Thymus (tissue), 11 donors: ENCODE data around the gene SPSB1. TPM values are rescaled to one million over a fixed set of nuclear protein-coding genes. Genes with fewer than 3 reads are reported as not detected.
A peak's percentile ranks its signal among the peaks of the same experiment; 100 is the strongest.
"Not testable (repeated sequence)": the region's sequence is repeated elsewhere in the genome, so short reads cannot be mapped to it uniquely, and the experiment has no call there.

Experiments
- DNase-seq, 9 donors: peaks; one replicate each; pipeline ENCODE4 v3.0.0-alpha.2; 2013; ENCODE audit warnings: low spot score in 9 of 9, low read depth in 6 of 9, missing footprints in 1 of 9
- H3K27ac ChIP-seq, 2 donors: one replicate each; pipeline ENCODE4 v1.5.1; 2013; ENCODE audit warnings: control low read depth in 1 of 2, low read depth in 1 of 2, low read length in 1 of 2, mild to moderate bottlenecking in 1 of 2, moderate library complexity in 1 of 2
- H3K27me3 ChIP-seq, 2 donors: one replicate each; pipeline ENCODE4 v1.5.1; 2013; ENCODE audit warnings: low read length in 1 of 2; ENCODE audit not compliant: control insufficient read depth in 2 of 2, insufficient read depth in 1 of 2
- H3K36me3 ChIP-seq, 2 donors: one replicate each; pipeline ENCODE4 v1.5.1; 2013; ENCODE audit warnings: low read length in 1 of 2, mild to moderate bottlenecking in 1 of 2, moderate library complexity in 1 of 2; ENCODE audit not compliant: control insufficient read depth in 2 of 2, insufficient read depth in 2 of 2
- H3K4me1 ChIP-seq, 2 donors: one replicate each; pipeline ENCODE4 v1.5.1; 2013; ENCODE audit warnings: low read length in 2 of 2; ENCODE audit not compliant: control insufficient read depth in 2 of 2, insufficient read depth in 2 of 2
- H3K4me3 ChIP-seq, 2 donors: one replicate each; pipeline ENCODE4 v1.5.1; 2013; ENCODE audit warnings: low read length in 2 of 2, control low read depth in 1 of 2, mild to moderate bottlenecking in 1 of 2
- H3K9me3 ChIP-seq, 2 donors: one replicate each; pipeline ENCODE4 v1.5.1; 2013; ENCODE audit warnings: low read length in 1 of 2, mild to moderate bottlenecking in 1 of 2; ENCODE audit not compliant: control insufficient read depth in 2 of 2, insufficient read depth in 1 of 2
- WGBS: extraction: QIAGEN DNeasy Blood & Tissue Kit; methylation state at CpG from one replicate; pipeline ENCODE4 v1.1.7; 2013; 5-methylcytosine and 5-hydroxymethylcytosine counted together
- polyA plus RNA-seq: library from polyadenylated mRNA; stranded (reverse); fragments of 200-250 nt; gene quantifications from one replicate; pipeline ENCODE4 v1.2.3, GENCODE V29; 2013
- total RNA-seq: library from RNA; stranded (reverse); fragments of 120-200 nt; gene quantifications from one replicate; pipeline ENCODE4 v1.2.4, GENCODE V29; 2013
- donor health status: healthy.

SPSB1 gene
- total and polyA plus RNA-seq, 2 donors, result 12.8 to 12.9 TPM

DNA sequence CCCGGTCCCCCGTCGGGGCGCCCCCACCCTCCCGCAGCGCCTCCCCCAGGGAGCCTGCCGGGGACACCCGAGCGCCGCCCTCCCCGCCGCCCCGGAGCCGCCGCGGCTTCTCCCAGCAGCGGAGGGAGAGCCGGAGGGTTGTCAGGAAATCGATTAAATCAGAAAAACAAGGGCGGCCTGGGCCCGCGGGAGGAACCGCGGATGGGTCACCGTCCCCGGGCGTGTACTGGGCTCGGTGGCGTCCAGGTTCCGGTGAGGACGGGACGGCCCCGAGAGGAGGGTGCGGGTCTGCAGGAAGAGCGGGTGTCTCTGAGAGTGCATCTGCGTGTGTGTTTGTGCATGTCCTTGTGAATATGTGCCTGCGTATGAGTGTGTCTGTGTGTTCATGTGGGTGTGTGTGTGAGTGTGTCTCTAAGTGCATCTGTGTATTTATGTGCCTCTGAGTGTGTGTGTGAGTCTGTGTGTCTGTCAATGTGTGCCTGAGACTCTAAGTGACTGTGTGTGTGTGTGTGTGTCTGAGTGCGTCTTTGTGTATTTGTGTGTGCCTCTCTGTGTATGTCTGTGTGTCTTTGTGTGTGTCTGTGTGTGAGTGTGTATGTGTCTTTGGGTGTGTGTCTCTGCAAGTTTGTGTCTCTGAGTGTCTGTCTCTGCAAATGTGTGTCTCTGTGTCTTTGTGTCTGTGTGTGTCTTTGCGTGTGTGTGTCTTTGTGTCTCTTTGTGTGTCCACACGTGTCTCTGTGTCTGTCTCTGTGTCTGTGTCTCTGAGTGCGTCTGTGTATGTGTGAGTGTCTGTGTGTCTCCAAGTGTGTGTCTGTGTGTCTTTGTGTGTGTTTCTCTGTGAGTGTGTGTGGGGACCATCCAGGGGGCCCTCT is 1.1 kb downstream of the SPSB1 start:
- peak in 1 of 9 donors; percentile 64 for DNase-seq
- H3K4me1 ChIP-seq, result peaks cover 22 to 36% of the 10 kb centered on the region in 2 donors

GRCh38 chr1:9294405-9294773 is 1.7 kb downstream of the SPSB1 start:
- no peaks in the 10 kb centered on the region for H3K36me3 ChIP-seq
- peaks cover 0 to 4% of the 10 kb centered on the region in 2 donors for H3K9me3 ChIP-seq
- H3K27ac ChIP-seq, result no peak overlapping the region
- peak overlapping the region in 1 of 2 donors; percentile 63 for H3K4me3 ChIP-seq
- peak in 1 of 9 donors; percentile 51 for DNase-seq
- WGBS, result 45% methylated on average over 6 of the region's 6 CpGs
- H3K4me1 ChIP-seq, result peaks cover 22 to 36% of the 10 kb centered on the region in 2 donors
- H3K27me3 ChIP-seq, result peaks cover 4 to 22% of the 10 kb centered on the region in 2 donors

More for the DNA sequence above, 1.1 kb downstream of the SPSB1 start:
- WGBS, result 9% methylated on average over 41 of the region's 41 CpGs
- Histone ChIP-seq H3K4me3 (peak overlapping the region; percentile 63 to 89), H3K36me3 (no peaks in the 10 kb centered on the region), H3K27me3 (peaks cover 4 to 22% of the 10 kb centered on the region in 2 donors), H3K9me3 (peaks cover 0 to 4% of the 10 kb centered on the region in 2 donors), H3K27ac (peak overlapping the region in 1 of 2 donors; percentile 84)

DNA sequence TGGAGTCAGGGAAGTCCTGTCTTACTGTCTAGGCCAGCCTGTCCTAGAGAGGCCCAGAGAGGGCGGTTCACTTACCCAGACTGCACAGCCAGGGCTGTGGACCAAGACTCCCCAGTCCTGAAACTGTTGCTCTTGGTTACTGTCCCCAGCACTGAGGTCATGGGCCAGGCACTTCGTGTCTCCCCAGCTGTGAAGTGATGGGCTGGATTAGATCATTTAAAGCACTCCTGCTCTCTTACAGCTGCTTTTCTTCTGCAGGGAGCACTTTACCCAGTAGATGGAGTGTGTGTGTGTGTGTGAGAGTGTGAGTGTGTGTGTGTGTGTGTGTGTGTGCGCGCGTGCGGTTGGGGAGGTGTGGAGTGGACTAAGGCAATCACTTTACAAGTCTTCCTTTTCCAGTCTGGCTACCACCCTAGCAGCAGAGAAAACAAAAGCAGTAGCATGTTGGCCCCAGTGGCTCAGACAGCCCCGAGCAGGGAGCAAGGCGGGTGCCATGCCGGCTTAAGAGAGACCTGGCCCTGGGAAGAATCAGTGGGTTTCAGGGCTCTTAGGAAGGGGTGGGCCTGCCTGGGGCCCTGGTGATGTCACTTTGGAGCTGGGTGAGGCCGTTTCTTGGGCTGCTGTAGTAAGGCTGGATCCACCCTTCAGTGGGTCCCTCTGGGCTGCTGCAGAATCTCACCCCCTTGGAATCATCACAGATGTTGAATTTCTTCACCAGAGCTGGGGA is 2.4 kb downstream of the SPSB1 start:
- Histone ChIP-seq H3K9me3 (peaks cover 0 to 4% of the 10 kb centered on the region in 2 donors), H3K4me1 (peaks cover 22 to 33% of the 10 kb centered on the region in 2 donors), H3K36me3 (no peaks in the 10 kb centered on the region), H3K4me3 (no peak overlapping the region), H3K27ac (no peak overlapping the region), H3K27me3 (peaks cover 4 to 22% of the 10 kb centered on the region in 2 donors)
- WGBS, result 82% methylated on average over 10 of the region's 10 CpGs
- peak in 1 of 9 donors; percentile 62 for DNase-seq

DNA sequence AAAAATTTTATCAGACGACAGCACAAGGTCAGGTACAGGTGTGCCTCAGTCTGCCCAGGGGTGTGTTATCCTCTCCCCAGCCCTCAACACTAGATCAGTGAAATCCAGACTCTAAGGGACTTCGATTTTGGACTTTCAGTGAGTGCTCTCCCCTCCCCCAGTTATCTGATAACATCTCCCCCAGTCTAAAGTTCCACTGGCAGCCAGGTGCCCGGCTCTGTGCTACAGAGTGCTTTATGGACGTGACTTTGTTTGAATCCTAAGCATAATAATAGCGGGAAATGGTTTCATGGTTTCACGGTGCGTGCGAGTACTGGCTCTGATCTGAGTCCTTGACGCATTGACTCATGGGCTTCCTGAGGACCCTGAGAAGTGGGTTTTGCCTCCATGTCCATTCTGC is 3.2 kb downstream of the SPSB1 start:
- Histone ChIP-seq H3K36me3 (no peaks in the 10 kb centered on the region), H3K4me3 (no peak overlapping the region), H3K9me3 (peaks cover 0 to 4% of the 10 kb centered on the region in 2 donors), H3K4me1 (peaks cover 22 to 29% of the 10 kb centered on the region in 2 donors), H3K27ac (no peak overlapping the region), H3K27me3 (peaks cover 4 to 15% of the 10 kb centered on the region in 2 donors)
- no peak for DNase-seq
- WGBS, result 83% methylated on average over 9 of the region's 9 CpGs

GRCh38 chr1:9296850-9297249 is 4.2 kb downstream of the SPSB1 start:
- DNase-seq, result no peak
- Histone ChIP-seq H3K27ac (no peak overlapping the region), H3K36me3 (peaks cover 0 to 4% of the 10 kb centered on the region in 2 donors), H3K4me1 (peaks cover 22 to 27% of the 10 kb centered on the region in 2 donors), H3K4me3 (no peak overlapping the region), H3K27me3 (peaks cover 4 to 10% of the 10 kb centered on the region in 2 donors), H3K9me3 (peaks cover 0 to 4% of the 10 kb centered on the region in 2 donors)
- WGBS, result 97% methylated on average over 6 of the region's 6 CpGs

DNA sequence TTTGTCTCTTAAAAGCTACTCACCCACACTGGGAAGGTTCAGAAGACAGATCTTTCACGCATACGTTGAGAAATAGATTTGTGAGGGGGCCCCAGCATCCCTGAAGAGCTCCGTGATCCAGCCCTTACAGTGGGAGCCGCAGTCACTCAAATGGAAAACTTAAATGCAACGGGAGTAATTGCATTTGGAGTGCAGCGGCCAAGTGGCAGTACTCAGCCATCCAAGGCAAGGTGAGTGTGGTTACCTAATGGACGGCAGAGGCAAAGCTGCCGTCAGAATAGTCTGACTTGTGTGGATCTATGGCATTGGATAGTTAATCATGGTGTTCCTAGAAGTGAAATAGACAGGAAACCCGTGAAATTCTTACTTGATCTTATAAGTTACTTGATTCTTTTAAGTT is 5.1 kb downstream of the SPSB1 start:
- 64% methylated on average over 9 of the region's 9 CpGs for WGBS
- Histone ChIP-seq H3K4me3 (no peak overlapping the region), H3K27ac (no peak overlapping the region), H3K9me3 (peaks cover 0 to 4% of the 10 kb centered on the region in 2 donors), H3K27me3 (peaks cover 0 to 3% of the 10 kb centered on the region in 2 donors), H3K4me1 (peaks cover 22 to 27% of the 10 kb centered on the region in 2 donors), H3K36me3 (peaks cover 0 to 4% of the 10 kb centered on the region in 2 donors)
- DNase-seq, result no peak

- 0% methylated on average over 3 of the region's 3 CpGs for WGBS
- Histone ChIP-seq H3K27ac (no peak overlapping the region), H3K9me3 (peaks cover 0 to 4% of the 10 kb centered on the region in 2 donors), H3K36me3 (peaks cover 0 to 4% of the 10 kb centered on the region in 2 donors), H3K4me3 (no peak overlapping the region), H3K4me1 (peaks cover 22 to 29% of the 10 kb centered on the region in 2 donors), H3K27me3 (peaks cover 0 to 3% of the 10 kb centered on the region in 2 donors)
- no peak for DNase-seq
Observed at GRCh38 chr1:9298282-9298681, 5.6 kb downstream of the SPSB1 start.

- H3K4me1 ChIP-seq, result peaks cover 12 to 19% of the 10 kb centered on the region in 2 donors
- H3K27ac ChIP-seq, H3K4me3 ChIP-seq, DNase-seq, H3K27me3 ChIP-seq, H3K9me3 ChIP-seq, H3K36me3 ChIP-seq: not testable (repeated sequence)
- WGBS, result 87% methylated on average over 16 of the region's 16 CpGs
Observed at GRCh38 chr1:9299571-9300541, 7.2 kb downstream of the SPSB1 start.
